Astrocyte of the cerebellum (primary cell): ENCODE results near the gene TIE1.

Experiments
- DNase-seq: peaks from one replicate; pipeline ENCODE4 v3.0.0-alpha.2; 2011; ENCODE audit warnings: low read depth
- H3K4me3 ChIP-seq: 2 replicates; pipeline ENCODE4 v1.5.1; 2011; ENCODE audit warnings: mild to moderate bottlenecking, low read depth, low read length, moderate library complexity
- in situ Hi-C: cut with HindIII; loops from 2 replicates; pipeline ENCODE4 v1.10.0; 2017; ENCODE audit warnings: low sequenced_read_pairs
- TF ChIP-seq, protein P1 (sequence below): IDR thresholded peaks from 2 replicates; pipeline ENCODE4 v1.5.1; 2012; ENCODE audit warnings: low read length, low read depth, moderate library complexity, mild to moderate bottlenecking; ENCODE audit errors: missing control alignments

Gene TIE1

DNA sequence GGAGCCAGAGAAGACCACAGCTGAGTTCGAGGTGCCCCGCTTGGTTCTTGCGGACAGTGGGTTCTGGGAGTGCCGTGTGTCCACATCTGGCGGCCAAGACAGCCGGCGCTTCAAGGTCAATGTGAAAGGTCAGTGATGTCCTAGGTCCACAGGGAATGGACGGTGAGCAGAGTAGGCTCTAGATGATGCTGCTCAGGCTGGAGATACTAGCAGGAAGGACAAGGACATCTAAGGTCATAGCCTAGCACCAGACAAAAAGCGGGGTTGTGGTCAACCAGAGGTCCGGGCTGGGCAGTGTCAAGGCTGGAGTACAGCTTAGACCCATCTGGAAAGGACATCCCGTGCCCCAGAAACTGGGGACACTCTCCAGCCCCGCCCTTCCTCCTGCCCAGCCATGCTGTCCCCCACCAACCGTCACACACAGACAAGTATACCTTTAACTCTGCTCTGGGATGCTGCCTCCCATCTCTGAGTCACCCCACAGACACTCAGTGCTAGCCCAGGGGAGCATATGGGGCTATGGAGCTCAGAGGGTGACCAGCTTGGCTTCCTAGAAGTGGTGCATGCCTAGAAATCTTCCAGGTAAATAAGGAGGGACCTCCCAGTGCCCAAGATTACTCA lies 8.7 kb downstream of the TIE1 start:
- H3K4me3 ChIP-seq: no peak overlapping the region
- no peak for DNase-seq
- in situ Hi-C loops: no loop called here
- TF ChIP-seq, protein P1, sequence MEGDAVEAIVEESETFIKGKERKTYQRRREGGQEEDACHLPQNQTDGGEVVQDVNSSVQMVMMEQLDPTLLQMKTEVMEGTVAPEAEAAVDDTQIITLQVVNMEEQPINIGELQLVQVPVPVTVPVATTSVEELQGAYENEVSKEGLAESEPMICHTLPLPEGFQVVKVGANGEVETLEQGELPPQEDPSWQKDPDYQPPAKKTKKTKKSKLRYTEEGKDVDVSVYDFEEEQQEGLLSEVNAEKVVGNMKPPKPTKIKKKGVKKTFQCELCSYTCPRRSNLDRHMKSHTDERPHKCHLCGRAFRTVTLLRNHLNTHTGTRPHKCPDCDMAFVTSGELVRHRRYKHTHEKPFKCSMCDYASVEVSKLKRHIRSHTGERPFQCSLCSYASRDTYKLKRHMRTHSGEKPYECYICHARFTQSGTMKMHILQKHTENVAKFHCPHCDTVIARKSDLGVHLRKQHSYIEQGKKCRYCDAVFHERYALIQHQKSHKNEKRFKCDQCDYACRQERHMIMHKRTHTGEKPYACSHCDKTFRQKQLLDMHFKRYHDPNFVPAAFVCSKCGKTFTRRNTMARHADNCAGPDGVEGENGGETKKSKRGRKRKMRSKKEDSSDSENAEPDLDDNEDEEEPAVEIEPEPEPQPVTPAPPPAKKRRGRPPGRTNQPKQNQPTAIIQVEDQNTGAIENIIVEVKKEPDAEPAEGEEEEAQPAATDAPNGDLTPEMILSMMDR: no peak

DNA sequence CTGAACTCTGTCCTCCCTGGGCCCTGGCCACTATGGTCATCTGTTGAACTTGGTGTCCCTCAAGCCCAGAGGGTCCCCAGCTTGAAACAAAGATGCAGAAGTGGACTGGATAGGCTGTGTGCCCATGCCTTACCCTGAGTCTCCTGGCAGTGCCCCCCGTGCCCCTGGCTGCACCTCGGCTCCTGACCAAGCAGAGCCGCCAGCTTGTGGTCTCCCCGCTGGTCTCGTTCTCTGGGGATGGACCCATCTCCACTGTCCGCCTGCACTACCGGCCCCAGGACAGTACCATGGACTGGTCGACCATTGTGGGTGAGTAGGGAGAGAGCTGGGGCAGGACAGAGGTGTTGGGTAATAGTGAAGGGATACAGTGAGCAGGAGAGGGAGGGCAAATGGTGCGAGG lies 10.7 kb downstream of the TIE1 start:
- in situ Hi-C loops: no loop called here
- no peak overlapping the region for H3K4me3 ChIP-seq
- no peak for DNase-seq
- TF ChIP-seq, protein P1: no peak

DNA sequence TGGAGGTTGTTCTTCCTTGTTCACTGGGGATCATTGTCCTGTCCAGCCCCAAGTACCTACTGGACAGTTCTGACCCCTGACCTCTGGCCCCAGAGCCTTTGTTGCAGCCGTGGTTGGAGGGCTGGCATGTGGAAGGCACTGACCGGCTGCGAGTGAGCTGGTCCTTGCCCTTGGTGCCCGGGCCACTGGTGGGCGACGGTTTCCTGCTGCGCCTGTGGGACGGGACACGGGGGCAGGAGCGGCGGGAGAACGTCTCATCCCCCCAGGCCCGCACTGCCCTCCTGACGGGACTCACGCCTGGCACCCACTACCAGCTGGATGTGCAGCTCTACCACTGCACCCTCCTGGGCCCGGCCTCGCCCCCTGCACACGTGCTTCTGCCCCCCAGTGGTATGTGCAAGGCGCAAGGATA lies 11.4 kb downstream of the TIE1 start:
- TF ChIP-seq, protein P1: no peak
- H3K4me3 ChIP-seq: no peak overlapping the region
- no peak for DNase-seq
- in situ Hi-C loops: no loop called here

DNA sequence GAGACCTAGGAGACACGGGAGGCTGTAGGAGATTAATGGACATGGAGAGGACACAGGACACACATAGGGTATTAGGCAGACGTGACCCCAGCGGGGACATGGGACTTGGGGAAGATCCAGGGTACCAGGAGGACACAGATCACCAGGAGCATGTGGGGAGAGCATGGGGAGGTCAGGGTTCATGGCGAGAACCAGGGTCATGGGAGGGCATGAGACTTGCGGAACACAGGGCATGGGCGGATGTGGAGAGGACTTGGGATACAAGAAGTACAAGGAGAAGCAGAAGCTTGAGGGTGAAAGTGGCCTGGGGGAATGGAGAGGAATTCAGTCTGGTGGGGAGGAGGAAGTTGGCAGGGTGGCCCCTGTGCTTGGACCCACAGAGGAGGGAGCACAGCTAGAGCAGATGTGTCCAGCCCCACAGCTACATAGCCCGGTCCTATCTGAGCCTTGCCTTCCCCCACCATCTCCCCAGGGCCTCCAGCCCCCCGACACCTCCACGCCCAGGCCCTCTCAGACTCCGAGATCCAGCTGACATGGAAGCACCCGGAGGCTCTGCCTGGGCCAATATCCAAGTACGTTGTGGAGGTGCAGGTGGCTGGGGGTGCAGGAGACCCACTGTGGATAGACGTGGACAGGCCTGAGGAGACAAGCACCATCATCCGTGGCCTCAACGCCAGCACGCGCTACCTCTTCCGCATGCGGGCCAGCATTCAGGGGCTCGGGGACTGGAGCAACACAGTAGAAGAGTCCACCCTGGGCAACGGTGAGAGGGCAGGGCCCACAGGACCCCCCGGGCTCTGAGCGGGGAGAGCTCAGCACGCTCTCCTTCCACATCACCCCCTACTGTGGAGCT lies 12.1 kb downstream of the TIE1 start:
- no peak overlapping the region for H3K4me3 ChIP-seq
- DNase-seq: no peak
- TF ChIP-seq, protein P1: no peak
- in situ Hi-C loops: no loop called here

DNA sequence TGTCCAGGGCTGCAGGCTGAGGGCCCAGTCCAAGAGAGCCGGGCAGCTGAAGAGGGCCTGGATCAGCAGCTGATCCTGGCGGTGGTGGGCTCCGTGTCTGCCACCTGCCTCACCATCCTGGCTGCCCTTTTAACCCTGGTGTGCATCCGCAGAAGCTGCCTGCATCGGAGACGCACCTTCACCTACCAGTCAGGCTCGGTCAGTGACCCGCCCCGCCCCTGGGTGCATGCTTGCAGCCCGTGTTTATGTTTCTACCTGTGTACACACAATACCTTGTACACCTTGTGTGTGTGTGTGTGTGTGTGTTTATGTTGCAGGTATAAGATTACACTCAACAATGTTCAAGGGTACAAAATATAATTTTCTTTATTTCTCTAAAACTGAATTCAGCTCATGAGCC lies 13.0 kb downstream of the TIE1 start:
- no peak for DNase-seq
- H3K4me3 ChIP-seq: no peak overlapping the region
- in situ Hi-C loops: no loop called here
- TF ChIP-seq, protein P1: no peak

DNA sequence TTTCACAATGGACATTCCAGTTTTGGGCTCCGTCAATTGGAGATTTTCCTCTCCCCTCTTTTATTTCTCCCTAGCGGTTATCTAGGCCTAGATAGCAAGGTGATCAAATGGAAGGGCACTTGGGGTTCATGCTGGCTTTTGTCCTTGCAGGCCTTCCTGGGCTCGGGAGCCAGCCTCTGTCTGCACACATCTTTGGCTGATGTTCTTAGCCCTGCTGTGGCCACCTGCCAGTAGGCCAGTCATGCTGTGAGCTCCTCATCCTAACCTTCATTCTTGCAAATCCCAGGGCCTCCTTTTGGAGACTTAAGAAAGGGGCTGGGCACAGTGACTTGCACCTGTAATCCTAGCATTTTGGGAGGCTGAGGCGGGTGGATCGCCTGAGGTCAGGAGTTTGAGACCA lies 13.5 kb downstream of the TIE1 start:
- in situ Hi-C loops: no loop called here
- no peak overlapping the region for H3K4me3 ChIP-seq
- DNase-seq: no peak
- TF ChIP-seq, protein P1: no peak
